ENCODE measurements around the gene LRRC8A. TPM values are rescaled to one million over a fixed set of nuclear protein-coding genes. Genes with fewer than 3 reads are reported as not detected.
"Not testable (repeated sequence)": the region's sequence is repeated elsewhere in the genome, so short reads cannot be mapped to it uniquely, and the experiment has no call there.

The LRRC8A gene
- total and polyA plus RNA-seq, 9 donors = 10.6 to 29.1 (median 21.3) TPM

DNA sequence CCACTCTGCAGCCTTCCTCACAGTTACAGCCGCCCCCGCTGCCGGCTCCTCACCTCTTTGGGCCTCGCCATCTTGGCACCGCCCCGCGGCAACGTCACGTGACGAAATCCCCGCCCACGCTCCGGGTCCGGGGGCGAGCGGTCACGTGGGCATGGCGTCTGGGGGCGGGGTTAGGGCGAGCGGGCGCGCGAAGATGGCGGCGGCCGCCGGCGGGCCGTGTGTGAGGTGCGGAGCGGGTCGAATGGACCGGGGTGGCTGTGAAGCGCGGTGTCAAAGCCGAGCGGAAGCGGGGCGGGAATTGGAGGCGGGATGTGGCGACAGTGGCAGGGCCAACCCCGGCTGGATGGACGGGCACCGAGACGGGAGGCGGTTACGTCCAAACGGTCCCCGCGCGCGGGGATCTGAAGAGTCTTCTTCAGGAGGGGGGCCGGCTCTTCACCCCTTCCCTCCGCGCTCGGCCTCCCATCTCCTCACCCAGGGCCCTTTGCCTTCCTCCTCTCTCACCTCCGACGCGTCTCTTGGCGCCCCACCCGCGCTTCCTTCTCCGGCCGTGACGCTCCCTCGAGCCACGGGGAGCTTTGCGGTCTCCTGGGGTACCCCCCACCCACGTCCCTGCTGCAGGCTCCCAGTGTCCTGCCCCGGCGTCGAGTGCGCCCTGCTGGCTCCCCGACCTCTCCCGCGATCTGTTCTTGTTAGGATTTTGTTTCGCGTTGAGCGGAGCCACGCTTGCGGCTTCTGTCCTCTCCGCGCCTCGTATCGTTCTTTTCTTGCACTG is 65.8 kb downstream of the LRRC8A start, which contains the start of the genes DOLK and NUP188:
DOLK (minus strand) TSS at position 77 of the 775 bp plus-strand sequence. CDS start 300 bp downstream, outside the sequence.
NUP188 (plus strand) TSS at position 173 of the 775 bp plus-strand sequence; CDS start at position 194, 21 bp downstream.
- Histone ChIP-seq H3K4me1 (ENCODE audit: control insufficient read depth, insufficient read depth, low read length) (peaks cover 15% of the 10 kb centered on the region), H3K27ac (ENCODE audit: low read length) (peak within 1 kb of the TSS; percentile 97), H3K4me3 (ENCODE audit: low read length) (peak within 1 kb of the TSS; percentile 99), H3K36me3 (ENCODE audit: control insufficient read depth, insufficient read depth, low read length) (peaks cover 34% of the 10 kb centered on the region), H3K9me3 (replicated peaks; ENCODE audit: control insufficient read depth, low read depth, low read length) (no peaks in the 10 kb centered on the region), H3K27me3 (ENCODE audit: control insufficient read depth, insufficient read depth, low read length) (no peaks in the 10 kb centered on the region)
- DNase-seq = peak; percentile 98
- WGBS (ENCODE audit: insufficient coverage) = under 1% methylated on average over 74 of the region's 86 CpGs

DNA sequence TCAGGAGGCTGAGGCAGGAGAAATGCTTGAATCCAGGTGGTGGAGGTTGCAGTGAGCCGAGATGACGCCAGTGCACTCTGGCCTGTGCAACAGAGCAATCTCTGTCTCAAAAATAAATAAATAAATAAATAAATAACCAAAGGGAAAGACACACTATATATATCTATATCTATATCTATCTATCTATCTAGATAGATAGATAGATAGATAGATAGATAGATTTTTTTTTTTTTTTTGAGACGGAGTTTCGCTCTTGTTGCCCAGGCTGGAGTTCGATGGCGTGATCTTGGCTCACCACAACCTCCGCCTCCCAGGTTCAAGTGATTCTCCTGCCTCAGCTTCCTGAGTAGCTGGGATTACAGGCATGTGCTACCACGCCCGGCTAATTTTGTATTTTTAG is 79.5 kb downstream of the LRRC8A start:
- not testable (repeated sequence) for H3K27me3 ChIP-seq (ENCODE audit: control insufficient read depth, insufficient read depth, low read length); H3K9me3 ChIP-seq (replicated peaks; ENCODE audit: control insufficient read depth, low read depth, low read length); H3K4me1 ChIP-seq (ENCODE audit: control insufficient read depth, insufficient read depth, low read length); H3K4me3 ChIP-seq (ENCODE audit: low read length); H3K27ac ChIP-seq (ENCODE audit: low read length); DNase-seq
- no CpG with 5 or more reads among the region's 9 CpGs for WGBS (ENCODE audit: insufficient coverage)
- H3K36me3 ChIP-seq (ENCODE audit: control insufficient read depth, insufficient read depth, low read length) = peaks cover 33% of the 10 kb centered on the region

Other genes starting within 250 kb of the LRRC8A start
- gene DYNC2I2, start 225.3 kb upstream of the LRRC8A start, total RNA-seq = 40.8 TPM
- 10 to 100 TPM; 43.3 to 60.5 (median 50.8) TPM for gene DYNC2I2, start 225.3 kb upstream of the LRRC8A start, polyA plus RNA-seq (ENCODE audit: insufficient read depth in 1 of 8, insufficient read length in 8 of 8, low replicate concordance in 1 of 8)
- gene SET, start 192.9 kb upstream of the LRRC8A start, total RNA-seq = 385 TPM
- 100 to 1,000 TPM; 288 to 388 (median 333) TPM for gene SET, start 192.9 kb upstream of the LRRC8A start, polyA plus RNA-seq (ENCODE audit: insufficient read depth in 1 of 8, insufficient read length in 8 of 8, low replicate concordance in 1 of 8)
- gene PKN3, start 179.6 kb upstream of the LRRC8A start, total RNA-seq = 2.9 TPM
- 10 to 100 TPM in 1 of 8 donors, 1 to 10 TPM in 7; 7.1 to 11.0 (median 8.6) TPM for gene PKN3, start 179.6 kb upstream of the LRRC8A start, polyA plus RNA-seq (ENCODE audit: insufficient read depth in 1 of 8, insufficient read length in 8 of 8, low replicate concordance in 1 of 8)
- 5.7 TPM for gene ZDHHC12, start 158.0 kb upstream of the LRRC8A start, total RNA-seq
- 10 to 100 TPM in 1 of 8 donors, 1 to 10 TPM in 7; 5.9 to 10.7 (median 6.8) TPM for gene ZDHHC12, start 158.0 kb upstream of the LRRC8A start, polyA plus RNA-seq (ENCODE audit: insufficient read depth in 1 of 8, insufficient read length in 8 of 8, low replicate concordance in 1 of 8)
- 14.2 TPM for gene ZER1, start 110.2 kb upstream of the LRRC8A start, total RNA-seq
- 10 to 100 TPM; 27.8 to 42.6 (median 34.2) TPM for gene ZER1, start 110.2 kb upstream of the LRRC8A start, polyA plus RNA-seq (ENCODE audit: insufficient read depth in 1 of 8, insufficient read length in 8 of 8, low replicate concordance in 1 of 8)
- gene TBC1D13, start 94.9 kb upstream of the LRRC8A start, total RNA-seq = 12.0 TPM
- gene TBC1D13, start 94.9 kb upstream of the LRRC8A start, polyA plus RNA-seq (ENCODE audit: insufficient read depth in 1 of 8, insufficient read length in 8 of 8, low replicate concordance in 1 of 8) = 10 to 100 TPM; 35.0 to 59.4 (median 38.9) TPM
- 27.8 TPM for gene ENDOG, start 63.6 kb upstream of the LRRC8A start, total RNA-seq
- 10 to 100 TPM; 16.7 to 26.4 (median 21.3) TPM for gene ENDOG, start 63.6 kb upstream of the LRRC8A start, polyA plus RNA-seq (ENCODE audit: insufficient read depth in 1 of 8, insufficient read length in 8 of 8, low replicate concordance in 1 of 8)
- gene SPOUT1, start 52.3 kb upstream of the LRRC8A start, total RNA-seq = 18.5 TPM
- 10 to 100 TPM; 21.0 to 33.2 (median 26.6) TPM for gene SPOUT1, start 52.3 kb upstream of the LRRC8A start, polyA plus RNA-seq (ENCODE audit: insufficient read depth in 1 of 8, insufficient read length in 8 of 8, low replicate concordance in 1 of 8)
- gene KYAT1, start 183 bp upstream of the LRRC8A start, total RNA-seq = 4.7 TPM
- gene KYAT1, start 183 bp upstream of the LRRC8A start, polyA plus RNA-seq (ENCODE audit: insufficient read depth in 1 of 8, insufficient read length in 8 of 8, low replicate concordance in 1 of 8) = 1 to 10 TPM; 4.2 to 8.8 (median 5.8) TPM
- 23.9 TPM for gene PHYHD1, start 38.8 kb downstream of the LRRC8A start, total RNA-seq
- gene PHYHD1, start 38.8 kb downstream of the LRRC8A start, polyA plus RNA-seq (ENCODE audit: insufficient read depth in 1 of 8, insufficient read length in 8 of 8, low replicate concordance in 1 of 8) = 10 to 100 TPM; 30.6 to 47.6 (median 39.0) TPM
- 8.0 TPM for gene DOLK, start 65.5 kb downstream of the LRRC8A start, total RNA-seq
- gene DOLK, start 65.5 kb downstream of the LRRC8A start, polyA plus RNA-seq (ENCODE audit: insufficient read depth in 1 of 8, insufficient read length in 8 of 8, low replicate concordance in 1 of 8) = 10 to 100 TPM in 2 of 8 donors, 1 to 10 TPM in 6; 7.9 to 11.6 (median 9.3) TPM
- 21.7 TPM for gene NUP188, start 65.6 kb downstream of the LRRC8A start, total RNA-seq
- 10 to 100 TPM; 28.0 to 41.5 (median 34.3) TPM for gene NUP188, start 65.6 kb downstream of the LRRC8A start, polyA plus RNA-seq (ENCODE audit: insufficient read depth in 1 of 8, insufficient read length in 8 of 8, low replicate concordance in 1 of 8)
- gene SH3GLB2, start 146.2 kb downstream of the LRRC8A start, total RNA-seq = 59.4 TPM
- 10 to 100 TPM; 45.4 to 80.6 (median 65.8) TPM for gene SH3GLB2, start 146.2 kb downstream of the LRRC8A start, polyA plus RNA-seq (ENCODE audit: insufficient read depth in 1 of 8, insufficient read length in 8 of 8, low replicate concordance in 1 of 8)
- 14.7 TPM for gene MIGA2, start 154.5 kb downstream of the LRRC8A start, total RNA-seq
- gene MIGA2, start 154.5 kb downstream of the LRRC8A start, polyA plus RNA-seq (ENCODE audit: insufficient read depth in 1 of 8, insufficient read length in 8 of 8, low replicate concordance in 1 of 8) = 10 to 100 TPM; 12.4 to 18.2 (median 15.5) TPM
- gene DOLPP1, start 199.0 kb downstream of the LRRC8A start, total RNA-seq = 7.5 TPM
- gene DOLPP1, start 199.0 kb downstream of the LRRC8A start, polyA plus RNA-seq (ENCODE audit: insufficient read depth in 1 of 8, insufficient read length in 8 of 8, low replicate concordance in 1 of 8) = 10 to 100 TPM in 6 of 8 donors, 1 to 10 TPM in 2; 9.3 to 13.2 (median 10.8) TPM
- 26.0 TPM for gene CRAT, start 228.7 kb downstream of the LRRC8A start, total RNA-seq
- gene CRAT, start 228.7 kb downstream of the LRRC8A start, polyA plus RNA-seq (ENCODE audit: insufficient read depth in 1 of 8, insufficient read length in 8 of 8, low replicate concordance in 1 of 8) = 10 to 100 TPM; 34.0 to 54.9 (median 43.6) TPM
- 119 TPM for gene PTPA, start 229.3 kb downstream of the LRRC8A start, total RNA-seq
- 100 to 1,000 TPM; 106 to 141 (median 122) TPM for gene PTPA, start 229.3 kb downstream of the LRRC8A start, polyA plus RNA-seq (ENCODE audit: insufficient read depth in 1 of 8, insufficient read length in 8 of 8, low replicate concordance in 1 of 8)

All from muscle of leg (tissue), 11 donors.